Panc1 (cell line): ENCODE results near the gene PPP1CC.

Experiments
- CTCF ChIP-seq: fragments of 450-650 bp; IDR thresholded peaks from 2 replicates; pipeline ENCODE4 v1.5.1; 2017; ENCODE audit warnings: mild to moderate bottlenecking
- POLR2AphosphoS5 ChIP-seq: IDR thresholded peaks from 2 replicates; pipeline ENCODE4 v1.6.1; 2012; ENCODE audit warnings: mild to moderate bottlenecking, low read depth, low read length, moderate library complexity
- REST ChIP-seq, 2 experiments: IDR thresholded peaks; 2 replicates each; pipeline ENCODE4 v1.6.1; 2011 to 2012; ENCODE audit warnings: low read depth in 2 of 2, control low read depth in 1 of 2, low read length in 1 of 2, mild to moderate bottlenecking in 1 of 2, moderate library complexity in 1 of 2; ENCODE audit not compliant: insufficient read depth in 1 of 2
- SIN3A ChIP-seq: IDR thresholded peaks from 2 replicates; pipeline ENCODE4 v1.6.1; 2012; ENCODE audit warnings: low read depth, mild to moderate bottlenecking, low read length, moderate library complexity, borderline replicate concordance; ENCODE audit not compliant: insufficient read depth
- TCF7L2 ChIP-seq: IDR thresholded peaks from 2 replicates; pipeline ENCODE4 v1.6.1; 2011; ENCODE audit warnings: mild to moderate bottlenecking, low read depth, low read length, inconsistent platforms

- TF ChIP-seq POLR2AphosphoS5 (no peak), CTCF (no peak), SIN3A (no peak), REST (IDR thresholded peaks at IDR 0.05; ENCODE audit: insufficient read depth in 1 of 2, low read depth in 2 of 2, low read length in 1 of 2) (no peak), TCF7L2 (no peak)
Observed at GRCh38 chr12:110767863-110768262, 25.2 kb upstream of the PPP1CC start.
